ENCODE measurements around the gene ENDOD1.

The ENDOD1 gene

DNA sequence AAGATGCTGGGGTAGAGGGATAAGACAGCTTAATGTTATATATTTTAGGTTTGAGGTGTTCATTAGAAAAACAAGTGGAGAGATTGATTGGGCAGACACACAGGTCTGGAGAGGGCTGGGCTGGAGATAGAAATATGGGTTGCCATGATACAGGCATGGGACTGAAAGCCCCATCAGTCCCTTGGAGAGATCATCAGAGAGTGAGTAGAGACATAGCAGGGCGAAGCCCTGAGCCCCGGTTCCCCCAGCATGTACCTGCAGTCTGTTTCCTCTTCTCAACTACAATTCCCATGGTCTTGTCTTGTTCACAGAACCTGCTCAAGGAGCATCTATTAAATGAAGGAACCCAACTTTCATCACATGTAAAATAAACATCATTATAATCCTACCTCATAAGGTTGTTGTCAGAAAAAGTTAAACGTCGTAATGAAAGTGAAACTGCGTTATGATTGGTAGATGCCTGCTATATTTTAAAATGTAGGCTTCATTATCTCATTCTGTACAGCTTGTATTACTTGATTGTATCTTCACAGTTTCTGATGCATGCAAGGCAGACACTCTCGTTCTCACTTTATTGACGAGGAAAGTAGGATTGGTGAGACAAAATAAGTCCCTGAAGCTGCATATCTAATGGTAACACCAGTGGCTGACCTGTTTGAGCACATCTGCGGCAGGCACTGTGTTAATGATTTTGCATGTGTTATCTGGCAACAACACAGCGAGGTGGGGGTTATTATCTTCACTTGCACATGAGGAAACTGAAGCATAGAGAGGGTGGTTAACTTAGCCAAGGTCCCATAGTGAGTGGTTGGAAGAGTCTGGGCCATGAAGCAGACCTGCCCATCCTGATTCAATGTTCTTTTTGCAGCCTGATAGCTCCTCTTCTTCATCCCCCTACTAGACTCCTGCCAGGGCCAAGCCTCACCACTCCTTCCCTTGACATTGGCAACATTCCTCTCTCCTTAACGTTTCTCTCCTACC lies 63.5 kb downstream of the ENDOD1 start:
- Histone ChIP-seq H3K9me3 (no peaks in the 10 kb centered on the region), H3K4me3 (ENCODE audit: low read depth, low read length) (no peak overlapping the region)

DNA sequence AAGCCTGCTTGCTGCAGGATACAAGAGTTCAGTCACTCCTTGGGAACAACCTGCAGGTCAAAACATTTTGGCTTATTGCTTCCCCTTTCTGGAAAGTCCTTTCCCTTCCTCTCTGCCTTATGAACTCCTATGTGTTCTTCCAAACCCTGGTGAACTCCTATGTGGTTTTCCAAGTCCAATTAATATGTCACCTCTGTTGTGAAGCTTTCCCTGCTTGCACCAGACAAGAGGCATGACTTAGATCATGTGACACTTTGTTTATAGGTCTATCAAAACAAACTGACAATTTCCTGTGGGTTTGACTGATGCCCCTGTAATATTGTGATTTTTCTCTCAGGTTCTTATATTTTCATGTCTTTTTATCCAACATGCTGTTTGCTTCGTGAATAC lies 64.2 kb downstream of the ENDOD1 start:
- H3K4me1 ChIP-seq: peaks cover 2% of the 10 kb centered on the region
- H3K36me3 ChIP-seq: no peaks in the 10 kb centered on the region
- H3K27me3 ChIP-seq: no peaks in the 10 kb centered on the region
- DNase-seq: no peak
- H3K9me3 ChIP-seq: no peaks in the 10 kb centered on the region
- TF ChIP-seq, protein P1, sequence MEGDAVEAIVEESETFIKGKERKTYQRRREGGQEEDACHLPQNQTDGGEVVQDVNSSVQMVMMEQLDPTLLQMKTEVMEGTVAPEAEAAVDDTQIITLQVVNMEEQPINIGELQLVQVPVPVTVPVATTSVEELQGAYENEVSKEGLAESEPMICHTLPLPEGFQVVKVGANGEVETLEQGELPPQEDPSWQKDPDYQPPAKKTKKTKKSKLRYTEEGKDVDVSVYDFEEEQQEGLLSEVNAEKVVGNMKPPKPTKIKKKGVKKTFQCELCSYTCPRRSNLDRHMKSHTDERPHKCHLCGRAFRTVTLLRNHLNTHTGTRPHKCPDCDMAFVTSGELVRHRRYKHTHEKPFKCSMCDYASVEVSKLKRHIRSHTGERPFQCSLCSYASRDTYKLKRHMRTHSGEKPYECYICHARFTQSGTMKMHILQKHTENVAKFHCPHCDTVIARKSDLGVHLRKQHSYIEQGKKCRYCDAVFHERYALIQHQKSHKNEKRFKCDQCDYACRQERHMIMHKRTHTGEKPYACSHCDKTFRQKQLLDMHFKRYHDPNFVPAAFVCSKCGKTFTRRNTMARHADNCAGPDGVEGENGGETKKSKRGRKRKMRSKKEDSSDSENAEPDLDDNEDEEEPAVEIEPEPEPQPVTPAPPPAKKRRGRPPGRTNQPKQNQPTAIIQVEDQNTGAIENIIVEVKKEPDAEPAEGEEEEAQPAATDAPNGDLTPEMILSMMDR (IDR thresholded peaks at IDR 0.05; ENCODE audit: low read depth, low read length): no peak
- H3K4me3 ChIP-seq (ENCODE audit: low read depth, low read length): no peak overlapping the region

More for the DNA sequence above, 63.5 kb downstream of the ENDOD1 start:
- Histone ChIP-seq H3K27me3 (no peaks in the 10 kb centered on the region), H3K4me1 (peaks cover 7% of the 10 kb centered on the region), H3K36me3 (no peaks in the 10 kb centered on the region)
- no peak for DNase-seq
- TF ChIP-seq, protein P1 (IDR thresholded peaks at IDR 0.05; ENCODE audit: low read depth, low read length): no peak

DNA sequence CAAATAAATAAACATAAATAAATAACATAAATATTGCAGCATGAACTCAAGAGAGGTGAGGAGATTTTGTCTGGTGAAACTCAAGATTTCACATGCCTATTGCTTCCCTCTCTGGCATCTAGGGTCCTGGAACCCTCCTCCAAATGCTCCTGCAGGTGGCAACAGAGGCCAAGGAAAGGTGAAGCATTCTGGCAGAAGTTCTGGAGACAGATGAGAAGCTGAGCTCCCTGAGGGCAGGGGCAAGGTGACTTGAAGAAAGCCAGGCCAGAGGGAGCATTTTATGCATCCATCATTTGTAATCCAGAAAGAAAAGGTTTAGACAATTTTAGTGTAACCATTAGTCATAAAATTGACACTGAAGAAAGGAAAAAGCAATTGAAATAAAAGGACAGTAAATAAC lies 64.9 kb downstream of the ENDOD1 start:
- Histone ChIP-seq H3K4me1 (peaks cover 6% of the 10 kb centered on the region), H3K4me3 (ENCODE audit: low read depth, low read length) (no peak overlapping the region), H3K9me3 (no peaks in the 10 kb centered on the region), H3K27me3 (no peaks in the 10 kb centered on the region), H3K36me3 (no peaks in the 10 kb centered on the region)
- TF ChIP-seq, protein P1 (IDR thresholded peaks at IDR 0.05; ENCODE audit: low read depth, low read length): peak; percentile 89
- peak; percentile 74 for DNase-seq

DNA sequence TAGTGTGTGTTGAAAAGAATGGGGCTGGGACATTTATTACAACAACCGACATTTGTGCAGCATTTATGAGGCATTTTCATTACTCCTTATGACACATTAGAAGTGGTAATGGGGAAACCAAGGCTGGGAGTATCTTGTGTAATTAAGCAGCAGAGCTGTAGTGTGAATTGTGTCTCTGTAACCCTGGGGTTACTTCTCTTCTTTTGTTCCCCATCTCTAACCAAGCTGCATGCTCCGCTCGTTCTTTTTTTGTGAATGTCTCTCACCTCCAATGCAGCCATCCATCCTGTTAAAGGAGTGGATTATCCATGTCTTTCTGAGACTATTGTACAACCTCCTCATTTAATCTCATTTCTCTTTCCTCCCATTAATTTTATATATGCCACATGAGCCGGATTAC lies 65.7 kb downstream of the ENDOD1 start:
- H3K4me1 ChIP-seq: peaks cover 9% of the 10 kb centered on the region
- H3K36me3 ChIP-seq: no peaks in the 10 kb centered on the region
- no peaks in the 10 kb centered on the region for H3K27me3 ChIP-seq
- no peaks in the 10 kb centered on the region for H3K9me3 ChIP-seq
- TF ChIP-seq, protein P1 (IDR thresholded peaks at IDR 0.05; ENCODE audit: low read depth, low read length): no peak
- H3K4me3 ChIP-seq (ENCODE audit: low read depth, low read length): no peak overlapping the region
- DNase-seq: no peak

DNA sequence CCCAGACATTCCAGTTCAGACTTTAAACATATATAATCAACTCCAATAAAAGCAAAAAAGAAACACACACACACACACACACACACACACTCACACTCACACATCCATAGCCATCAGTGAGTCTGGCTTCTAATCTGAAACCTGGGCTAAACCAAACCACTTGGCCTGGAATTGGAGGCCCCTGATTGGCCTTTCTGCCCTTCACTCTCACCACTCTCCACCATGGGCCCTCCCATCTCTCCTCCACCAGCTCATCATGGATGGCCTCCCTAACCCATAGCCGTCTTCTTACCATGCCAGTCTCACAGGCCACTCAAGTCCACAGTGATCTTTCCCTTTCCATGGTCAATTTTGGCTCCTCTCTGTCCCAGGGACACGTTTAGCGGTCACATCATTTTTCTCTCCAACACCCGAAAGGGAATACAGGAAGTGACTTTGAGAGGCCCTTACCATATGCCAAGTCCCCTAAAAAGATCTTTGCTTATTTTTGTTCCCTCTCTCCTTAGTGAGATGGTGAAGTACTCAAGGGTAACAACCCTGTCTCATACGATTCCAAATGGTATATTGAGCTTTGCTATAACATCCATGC lies 66.6 kb downstream of the ENDOD1 start:
- TF ChIP-seq, protein P1 (IDR thresholded peaks at IDR 0.05; ENCODE audit: low read depth, low read length): no peak
- Histone ChIP-seq H3K4me3 (ENCODE audit: low read depth, low read length) (no peak overlapping the region), H3K4me1 (peaks cover 9% of the 10 kb centered on the region), H3K36me3 (no peaks in the 10 kb centered on the region), H3K9me3 (no peaks in the 10 kb centered on the region), H3K27me3 (no peaks in the 10 kb centered on the region)
- DNase-seq: no peak

Data from BE2C (cell line).